HG03521 (cell line): ENCODE results near the gene PLA2G4B.

Experiments used
- ATAC-seq: cut with Tn5 transposase; IDR thresholded peaks from one replicate; pipeline ENCODE4 v1.9.1; 2021; ENCODE audit warnings: mild to moderate bottlenecking, moderate library complexity; ENCODE audit not compliant: unreplicated experiment

The PLA2G4B gene

DNA sequence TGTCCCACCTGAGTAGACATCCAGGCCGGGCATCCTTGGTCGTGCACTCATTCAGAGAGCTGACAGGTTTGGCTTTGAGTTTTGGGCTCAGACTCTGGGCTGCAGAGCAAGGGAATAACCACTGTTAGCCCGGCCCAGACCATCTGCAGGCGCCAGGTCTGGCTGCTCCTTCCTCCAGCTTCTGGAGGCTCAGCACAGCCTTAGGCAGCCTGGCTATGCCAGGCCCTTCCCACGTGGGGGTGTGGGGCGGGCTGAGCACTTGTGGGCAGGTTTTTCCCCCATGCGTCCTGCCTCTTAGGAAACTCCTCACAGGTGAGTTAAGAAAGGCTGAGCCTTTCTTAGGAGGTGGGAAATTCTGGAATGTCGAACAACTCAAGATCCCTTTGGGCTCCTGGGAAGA lies 11.2 kb downstream of the PLA2G4B start:
- no peak for ATAC-seq

DNA sequence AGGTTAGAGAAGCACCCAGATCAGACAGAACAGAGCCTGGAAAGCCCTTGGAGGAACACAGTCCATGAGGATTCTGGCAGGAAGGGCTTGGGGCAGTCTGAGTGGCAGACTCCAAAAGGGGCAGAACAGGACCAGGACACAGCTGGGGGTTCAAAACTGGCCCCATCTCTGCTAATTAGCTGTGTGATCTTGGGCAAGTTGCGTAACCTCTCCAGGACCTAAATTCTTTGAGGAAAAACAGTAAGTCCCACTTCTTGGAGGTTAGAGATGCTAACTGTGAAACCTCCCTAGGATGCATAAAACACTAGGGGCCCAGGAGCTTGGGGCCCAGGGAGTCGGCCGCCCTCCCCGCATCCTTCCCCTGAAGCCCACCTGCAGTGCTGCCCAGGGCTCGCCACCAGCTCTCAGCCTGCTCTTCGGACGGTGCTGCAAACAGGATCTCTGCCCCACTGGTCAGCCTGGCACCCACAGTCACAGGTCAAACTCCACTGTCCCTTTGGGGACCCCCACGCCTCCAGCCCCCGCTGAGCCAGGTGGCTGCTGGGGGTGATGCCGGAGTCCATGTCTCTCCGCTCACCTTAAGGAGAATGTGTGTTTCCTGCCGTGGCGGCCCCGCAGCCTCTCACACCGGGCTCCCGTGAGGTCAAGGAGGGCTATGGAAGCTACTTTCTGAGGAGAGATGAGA lies 12.0 kb downstream of the PLA2G4B start:
- ATAC-seq = no peak

DNA sequence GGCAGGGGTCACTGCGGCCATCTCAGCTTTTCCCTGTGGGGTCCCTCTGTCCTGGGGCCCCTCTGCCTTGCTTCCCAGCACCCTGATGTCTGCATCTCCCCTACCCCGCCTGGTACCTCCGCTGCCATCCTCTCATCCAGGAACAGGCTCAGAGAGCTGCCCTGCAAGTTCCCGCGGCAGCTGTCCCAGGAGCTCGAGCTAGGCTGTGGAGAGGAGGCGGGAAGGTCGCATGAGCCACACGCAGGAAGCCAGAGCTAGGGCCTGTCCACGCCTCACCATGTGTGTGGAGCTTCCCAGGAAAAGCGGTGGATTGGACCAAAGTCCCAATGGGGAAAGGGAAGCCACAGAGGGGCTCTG lies 12.5 kb downstream of the PLA2G4B start:
- ATAC-seq = no peak

DNA sequence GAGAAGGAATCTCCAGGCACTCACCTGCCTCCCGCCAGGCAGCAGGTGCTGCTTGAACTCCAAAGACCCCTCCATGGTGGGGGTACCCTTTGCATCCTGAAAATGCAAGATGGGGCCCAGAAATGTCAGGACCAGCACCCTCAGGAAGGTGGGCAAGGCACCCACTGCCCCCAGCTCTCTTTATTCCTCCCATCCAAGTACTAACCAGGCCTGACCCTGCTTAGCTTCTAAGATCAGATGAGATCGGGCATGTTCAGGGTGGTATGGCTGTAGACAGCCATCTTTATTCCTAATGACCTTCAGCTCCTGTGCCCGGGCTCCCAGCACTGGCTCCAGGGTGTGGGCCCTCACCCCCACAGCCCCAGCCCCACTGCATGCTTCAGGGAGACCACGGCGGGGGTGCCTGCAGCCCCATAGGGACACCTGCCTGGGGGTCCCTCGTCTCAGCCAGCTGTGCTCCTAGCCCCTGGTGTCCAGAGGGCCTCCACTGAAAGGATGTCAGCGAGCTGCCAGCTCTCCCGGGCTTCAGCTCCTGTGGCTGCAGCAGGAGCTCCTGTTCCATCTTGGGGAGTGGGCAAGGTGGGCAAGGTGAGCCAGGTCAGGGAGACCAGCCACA lies 13.2 kb downstream of the PLA2G4B start:
- no peak for ATAC-seq

DNA sequence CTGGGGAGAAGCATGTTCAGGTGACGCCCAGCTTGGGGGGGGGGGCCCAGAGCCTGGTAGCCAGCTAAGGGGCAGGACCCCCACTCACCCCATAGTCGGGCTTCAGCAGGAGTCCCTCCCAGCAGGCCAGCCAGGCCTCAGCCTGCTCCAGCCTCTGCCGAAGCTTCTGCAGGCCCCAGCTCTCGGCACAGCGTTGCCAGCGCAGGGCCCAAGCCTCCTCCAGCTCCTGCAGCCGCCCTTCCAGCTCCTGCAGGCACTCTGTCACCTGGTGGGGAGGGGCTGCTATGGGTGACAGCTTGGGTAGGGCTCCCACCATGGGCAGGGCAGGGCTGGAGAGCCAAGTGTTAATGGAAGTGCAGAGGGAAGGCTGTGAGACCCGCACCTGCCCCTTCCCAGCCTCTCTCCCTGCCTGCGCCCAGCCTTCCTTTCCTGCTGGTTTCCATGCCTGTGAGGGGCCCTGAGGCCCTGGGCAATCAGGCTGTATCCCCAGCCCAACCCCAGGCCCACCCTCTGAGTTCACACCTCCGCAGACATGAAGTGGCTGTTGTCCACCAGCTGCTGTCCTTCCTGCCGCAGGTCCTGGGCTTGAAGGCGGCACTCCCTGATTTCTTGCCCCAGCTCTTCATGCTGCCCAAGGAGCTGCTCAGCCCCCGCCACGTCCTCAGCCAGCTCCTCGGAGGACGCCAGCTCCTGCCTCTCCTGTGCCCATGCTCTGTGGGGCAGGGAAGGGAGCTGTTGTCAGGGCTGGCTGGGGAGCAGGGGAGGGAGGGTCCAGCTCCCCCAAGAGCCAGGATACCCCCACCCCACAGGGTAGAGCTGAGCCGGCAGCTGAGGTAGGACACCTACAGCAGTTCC lies 14.3 kb downstream of the PLA2G4B start:
- ATAC-seq = no peak

DNA sequence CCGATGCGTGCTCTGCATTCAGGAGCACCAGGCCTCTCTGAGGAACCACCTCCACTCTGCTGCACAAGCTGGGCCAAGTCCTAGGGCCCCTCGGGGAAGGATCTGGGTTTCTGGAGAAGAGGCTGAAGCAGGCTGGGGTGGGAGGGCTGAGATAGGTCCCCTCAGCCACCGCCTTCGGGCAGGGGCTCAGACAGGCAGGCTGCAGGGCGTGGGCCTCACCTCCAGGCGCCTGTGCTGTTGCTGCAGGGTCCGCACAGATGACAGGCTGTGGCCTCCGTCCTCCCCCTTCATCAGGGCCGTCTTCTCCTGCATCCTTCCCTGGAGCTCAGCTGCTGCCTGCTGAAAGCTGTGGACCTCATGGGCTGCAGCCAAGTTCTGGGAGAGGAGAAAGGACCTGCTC lies 15.2 kb downstream of the PLA2G4B start:
- no peak for ATAC-seq

DNA sequence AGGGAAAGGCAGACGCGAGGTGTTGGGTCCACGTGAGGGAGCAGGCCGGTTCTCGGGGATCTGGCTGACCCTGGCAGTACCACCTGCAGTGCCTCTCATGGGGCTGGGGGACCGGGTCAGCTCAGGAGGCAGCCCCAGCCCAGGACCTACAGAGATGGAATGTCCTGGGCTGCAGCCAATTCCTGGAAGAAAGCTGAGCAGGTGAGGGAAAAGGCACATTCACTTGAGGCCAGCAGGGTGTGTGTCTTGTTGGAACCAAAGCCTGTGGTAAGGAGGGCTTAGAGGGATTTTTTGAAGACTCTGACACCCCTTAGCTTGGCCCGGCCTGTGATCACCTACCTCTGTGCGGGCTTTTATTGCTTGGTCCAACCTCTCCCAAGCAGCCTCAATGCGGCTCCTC lies 15.8 kb downstream of the PLA2G4B start:
- ATAC-seq = no peak

DNA sequence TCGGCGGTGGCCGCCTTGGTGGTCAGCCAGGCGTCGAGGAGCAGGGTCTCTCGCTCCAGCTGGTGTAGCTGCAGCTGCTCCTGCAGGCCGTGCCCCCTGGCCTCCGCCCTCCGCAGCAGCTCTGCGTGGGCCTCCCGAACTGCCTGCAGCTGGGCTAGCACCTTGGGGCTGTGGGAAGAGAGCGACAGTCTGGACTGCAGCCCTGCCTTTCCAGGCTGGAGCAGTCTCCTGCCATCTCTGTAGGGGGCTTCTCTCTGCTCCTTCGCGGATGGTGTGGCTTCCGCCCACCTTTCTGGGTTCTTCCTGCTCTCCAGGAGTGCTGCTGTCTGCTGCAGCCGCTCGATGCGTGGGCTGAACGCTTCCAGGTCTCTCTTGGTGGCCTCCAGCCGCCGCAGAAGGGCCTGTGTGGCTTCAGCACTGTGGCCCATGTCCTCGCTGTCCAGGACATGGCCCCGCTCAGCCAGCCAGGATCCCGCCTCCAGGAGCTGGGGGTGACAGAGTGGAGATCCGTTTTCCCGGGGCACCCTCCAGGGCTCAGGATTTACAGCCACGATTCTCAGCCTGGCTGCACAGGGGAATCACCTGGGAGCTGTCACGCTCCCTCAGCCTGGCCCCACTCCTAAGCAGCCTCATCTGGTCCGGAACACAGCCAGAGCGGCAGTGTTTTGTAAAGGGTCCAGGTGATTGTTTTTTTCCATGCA lies 16.8 kb downstream of the PLA2G4B start:
- ATAC-seq = no peak

DNA sequence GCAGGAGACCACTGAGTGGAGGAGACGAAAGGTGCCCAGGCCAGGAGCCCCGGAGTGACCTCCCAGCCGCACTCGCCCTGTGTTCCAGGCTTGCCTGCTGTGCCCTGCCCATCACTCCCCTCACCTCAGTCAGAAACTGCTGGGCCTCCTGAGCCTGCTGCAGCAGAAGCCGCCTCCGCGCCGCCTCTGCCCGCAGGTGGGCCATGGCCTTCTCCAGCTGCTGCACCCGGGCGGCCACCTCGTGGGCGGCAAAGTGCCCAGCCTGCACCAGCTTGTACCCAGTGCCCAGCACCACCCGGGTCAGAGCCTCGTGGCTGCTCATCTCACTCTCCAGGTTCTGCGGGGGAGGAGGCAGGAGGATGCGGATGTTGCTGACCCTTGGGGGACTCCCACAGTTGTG lies 17.6 kb downstream of the PLA2G4B start:
- ATAC-seq = no peak

DNA sequence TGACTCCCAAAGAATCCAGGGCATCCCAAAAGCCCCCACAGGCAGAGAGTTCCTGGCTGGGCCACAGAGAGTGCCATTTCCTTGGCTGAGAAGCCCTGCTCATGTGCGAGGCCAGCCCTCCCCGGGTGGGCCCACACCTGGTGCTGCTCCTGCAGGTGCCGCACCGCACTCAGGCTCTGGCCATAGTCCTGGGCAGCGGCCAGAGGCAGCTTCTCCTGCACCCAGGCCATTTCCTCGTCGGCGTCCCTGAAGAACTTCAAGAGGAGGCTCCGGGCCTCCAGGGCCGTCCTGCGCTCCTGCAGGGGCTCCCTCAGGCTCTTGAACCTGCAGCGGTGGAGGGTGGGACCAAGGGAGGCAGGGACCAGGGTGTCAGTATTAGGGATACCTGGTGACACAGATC lies 18.1 kb downstream of the PLA2G4B start:
- no peak for ATAC-seq

DNA sequence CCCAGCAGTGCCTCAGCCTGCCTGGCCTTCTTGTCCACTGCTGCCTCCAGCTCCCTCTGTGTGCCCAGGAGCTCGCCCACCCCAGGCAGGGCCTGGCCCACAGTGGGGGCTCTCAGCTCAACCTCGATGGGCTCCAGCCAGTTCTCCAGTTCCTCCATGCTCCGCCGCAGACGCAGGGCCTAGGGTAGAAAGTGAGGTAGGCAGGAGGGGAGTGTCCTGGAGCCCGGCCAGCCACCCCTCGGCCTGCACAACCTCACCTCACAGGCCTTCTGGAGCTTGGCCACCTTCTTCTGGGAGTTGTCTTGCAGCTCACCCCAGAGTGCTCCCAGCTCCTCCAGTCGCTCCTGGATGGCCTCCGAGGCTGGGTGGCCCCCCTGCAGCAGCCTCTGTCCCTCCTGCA lies 18.7 kb downstream of the PLA2G4B start:
- ATAC-seq = no peak

DNA sequence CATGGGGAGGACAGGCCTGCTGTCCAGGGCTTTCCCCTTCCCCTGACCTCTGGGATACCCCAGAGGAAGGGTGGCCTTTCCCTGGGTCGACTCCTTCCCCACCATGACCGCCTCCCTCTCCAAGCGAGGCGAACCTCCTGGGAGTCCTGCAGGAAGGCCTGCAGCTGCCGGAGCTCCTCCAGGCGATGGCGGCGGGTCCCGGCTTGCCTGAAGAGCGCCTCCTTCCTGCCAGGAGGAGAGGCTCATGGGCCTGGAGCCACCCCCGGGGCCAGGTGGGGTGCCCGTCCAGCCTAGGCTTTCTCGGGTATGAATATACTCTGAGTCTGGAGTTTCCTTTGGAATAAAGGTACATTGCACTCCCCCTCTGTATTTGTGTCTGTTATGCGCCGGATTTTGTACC lies 20.1 kb downstream of the PLA2G4B start:
- ATAC-seq = no peak

DNA sequence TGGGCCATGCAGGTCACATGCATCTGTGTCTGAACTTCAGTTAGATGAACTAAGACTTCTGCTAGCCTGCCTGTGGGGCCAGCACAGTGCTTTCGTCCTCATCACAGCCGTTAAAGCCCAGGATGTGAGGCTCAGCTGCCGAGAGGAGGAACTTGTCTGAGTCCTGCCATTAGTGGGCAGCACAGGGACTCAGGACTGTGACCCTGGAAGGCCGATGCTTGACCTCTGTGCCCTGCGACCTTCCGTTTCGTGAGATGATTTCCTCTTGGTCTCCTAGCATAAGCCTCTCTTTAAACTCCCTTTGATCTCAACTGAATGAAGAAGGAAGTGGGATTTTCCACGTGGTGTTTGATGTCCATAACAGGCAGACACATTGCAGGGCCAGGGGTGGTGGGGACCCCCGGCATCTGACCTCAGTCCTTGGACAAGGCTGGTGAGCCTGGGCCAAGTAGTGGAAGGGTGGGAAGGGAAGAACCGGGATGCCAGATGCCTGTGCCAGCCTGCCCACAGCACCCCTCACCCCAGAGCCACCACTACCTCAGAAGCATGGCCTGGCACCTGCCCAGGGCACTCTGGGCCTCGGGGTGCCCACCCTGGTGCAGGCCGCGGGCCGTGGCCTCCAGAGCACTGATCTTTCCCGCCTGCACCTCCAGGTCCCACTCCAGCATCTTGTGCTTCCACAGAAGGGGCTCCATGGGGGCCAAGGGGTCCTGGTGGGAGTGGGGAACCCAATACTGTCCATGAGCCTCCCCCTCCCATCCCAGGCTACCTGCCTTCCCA lies 21.6 kb downstream of the PLA2G4B start:
- no peak for ATAC-seq

DNA sequence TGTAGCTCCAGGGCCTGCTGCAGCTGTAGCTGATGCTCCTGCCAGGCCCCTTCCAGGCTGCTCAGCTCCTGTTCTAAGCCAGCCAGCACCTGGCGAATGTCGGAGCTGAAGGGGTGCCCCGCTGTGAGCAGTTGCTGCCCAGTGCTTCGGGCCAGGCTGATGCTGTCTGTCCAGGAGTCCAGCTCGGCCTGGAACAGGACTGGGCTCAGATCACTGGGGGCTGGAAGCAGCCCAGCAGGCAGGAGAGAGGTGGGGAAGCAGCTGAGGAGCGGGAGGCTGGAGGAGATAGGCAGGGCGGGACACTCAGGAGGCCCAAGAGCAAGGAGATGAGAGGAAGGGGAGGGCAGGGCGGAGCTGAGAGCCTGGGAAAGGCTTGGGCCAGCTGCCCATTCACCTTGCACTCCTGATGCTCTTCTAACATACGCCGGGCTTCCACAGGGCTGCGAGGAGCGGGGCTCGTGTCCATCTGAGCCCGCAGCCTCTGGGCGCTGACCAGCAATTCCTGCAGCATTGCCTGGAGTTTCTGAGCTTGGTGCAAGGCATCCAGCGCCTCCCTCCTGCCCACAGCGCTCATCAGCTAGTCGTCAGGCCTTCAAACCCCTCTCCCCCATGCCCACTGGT lies 23.2 kb downstream of the PLA2G4B start:
- ATAC-seq = no peak

DNA sequence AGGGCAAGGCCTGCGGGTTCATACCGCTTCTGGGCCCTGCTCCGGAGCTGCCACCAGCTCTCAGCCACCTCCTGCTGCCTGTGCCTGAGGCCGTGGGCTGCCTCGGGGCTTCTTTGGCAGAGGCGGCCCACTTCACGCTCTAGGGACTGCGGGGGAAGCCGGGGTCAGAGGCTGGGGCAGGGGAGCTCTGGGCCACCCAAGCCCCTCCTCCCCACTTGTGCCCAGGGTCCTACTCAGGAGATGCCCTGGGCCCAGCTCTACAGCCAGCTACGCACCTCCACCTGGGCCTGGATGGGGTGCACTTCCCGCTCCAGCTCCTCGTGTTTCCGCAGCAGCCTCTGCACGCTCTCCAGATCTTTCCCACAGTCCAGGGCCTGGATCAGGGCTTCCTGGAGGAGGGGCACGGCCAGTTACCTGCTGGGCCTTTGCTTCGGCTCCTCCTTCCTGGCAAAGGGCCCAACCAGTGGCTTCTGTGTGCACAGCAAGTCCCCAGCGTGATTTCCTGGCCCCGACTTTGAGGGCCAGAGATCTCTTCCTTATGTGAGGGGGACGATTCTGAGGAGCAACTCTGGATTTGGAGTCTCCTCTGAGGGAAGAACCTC lies 24.0 kb downstream of the PLA2G4B start:
- no peak for ATAC-seq

DNA sequence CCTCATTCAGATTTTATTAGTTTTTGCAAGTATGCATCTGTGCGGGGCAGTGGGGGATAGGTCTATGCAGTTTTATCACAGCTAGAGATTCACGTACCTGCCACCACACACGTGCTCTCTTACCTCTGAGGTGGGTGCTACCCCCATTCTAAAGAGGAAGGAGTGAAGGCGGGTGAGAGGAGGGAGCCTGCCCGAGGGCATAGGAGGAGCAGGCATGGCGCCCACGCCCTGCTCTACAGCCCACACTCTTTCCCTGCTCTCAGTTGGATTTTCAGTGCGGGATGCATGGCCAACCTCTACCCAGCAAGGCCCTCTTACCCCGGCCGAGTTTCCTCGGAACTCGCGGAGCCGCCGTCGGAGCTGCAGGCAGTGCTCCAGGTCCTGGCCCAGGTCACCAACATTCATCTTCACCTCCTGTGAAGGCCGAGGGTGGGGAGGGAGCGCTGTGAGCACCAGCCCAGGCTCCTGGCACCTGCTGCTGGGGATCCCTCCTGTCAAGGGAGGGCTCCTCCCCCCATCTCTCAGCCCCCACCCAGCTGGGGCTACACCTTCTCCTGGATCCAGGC lies 26.9 kb downstream of the PLA2G4B start:
- no peak for ATAC-seq

DNA sequence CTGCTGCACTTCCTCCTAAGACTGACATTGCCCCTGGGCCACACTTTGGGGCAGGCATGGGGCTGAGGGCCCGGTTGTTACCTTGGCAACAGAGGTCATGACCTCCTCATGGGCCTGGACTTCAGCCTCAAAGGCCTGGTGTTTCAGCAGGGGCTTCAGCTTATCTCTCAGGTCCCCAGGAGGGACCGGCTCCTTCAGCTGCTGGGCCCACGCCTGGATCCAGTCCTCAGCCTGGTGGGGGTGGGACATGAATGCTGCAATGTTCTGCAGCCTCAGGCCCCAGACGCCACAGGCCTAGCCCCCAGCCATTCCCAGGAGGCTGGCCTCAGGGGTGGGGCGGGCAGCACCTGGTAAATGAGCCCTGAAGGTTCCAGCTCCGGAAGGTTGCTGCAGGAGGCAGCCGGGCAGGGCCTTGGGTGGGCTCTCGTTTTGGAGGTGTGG lies 27.6 kb downstream of the PLA2G4B start:
- no peak for ATAC-seq

DNA sequence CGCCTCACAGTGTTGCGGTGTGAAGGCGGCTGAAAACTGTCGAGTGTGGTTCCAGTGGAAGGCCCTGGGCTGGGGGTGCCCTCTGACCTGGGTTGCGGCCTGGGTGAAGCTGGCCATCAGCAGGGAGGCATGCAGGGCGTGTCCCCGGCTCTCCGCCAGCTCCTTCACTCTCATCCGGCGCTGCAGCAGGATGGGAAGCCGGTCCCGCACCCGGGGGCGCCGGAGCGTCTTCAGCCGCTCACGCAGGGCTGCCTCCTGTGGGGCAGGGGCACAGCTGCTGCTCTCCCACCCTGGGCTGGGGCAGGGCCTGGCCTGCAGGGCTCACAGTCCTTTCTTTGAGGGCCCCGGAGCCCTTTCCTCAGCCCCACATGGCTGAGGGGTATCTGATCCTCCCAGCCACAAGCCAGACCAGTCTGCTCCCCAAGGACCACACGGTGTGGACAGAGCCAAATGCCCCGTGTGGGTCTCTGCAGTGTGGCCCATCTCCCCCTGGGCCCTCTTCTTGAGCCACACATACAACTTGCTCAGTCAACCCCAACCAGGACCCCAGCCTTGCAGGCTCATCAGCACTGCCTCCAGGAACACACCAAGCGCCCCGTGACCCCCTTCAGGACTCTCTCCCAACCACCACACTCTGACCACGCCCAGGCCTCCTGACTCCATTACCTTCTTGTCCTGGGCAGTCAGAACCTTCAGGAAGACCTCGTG lies 28.4 kb downstream of the PLA2G4B start:
- no peak for ATAC-seq

DNA sequence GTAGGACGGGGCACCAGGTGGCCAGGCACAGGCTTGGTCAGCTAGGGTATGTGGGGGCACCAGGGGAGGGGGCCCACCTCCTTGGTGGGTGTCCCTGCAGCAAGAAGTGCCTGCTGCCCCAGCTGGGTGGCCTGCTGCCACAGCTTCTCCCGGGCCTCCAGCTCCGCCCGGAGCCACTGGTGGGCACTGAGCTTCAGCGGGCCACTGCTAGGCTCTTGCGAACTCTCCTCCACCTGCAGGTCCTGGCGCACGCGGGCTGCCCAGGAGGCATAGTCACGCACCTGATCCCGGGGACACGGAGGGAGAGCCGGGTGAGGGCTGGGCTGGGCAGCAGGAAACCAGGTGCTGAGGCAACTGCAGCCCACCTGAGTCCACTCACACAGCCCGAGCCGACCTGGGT lies 29.7 kb downstream of the PLA2G4B start:
- no peak for ATAC-seq
